ENCODE measurements around the gene RRP9. TPM values are rescaled to one million over a fixed set of nuclear protein-coding genes. Genes with fewer than 3 reads are reported as not detected.

RRP9 gene
- total and polyA plus RNA-seq, 4 donors = 6.5 to 11.0 (median 7.8) TPM

DNA sequence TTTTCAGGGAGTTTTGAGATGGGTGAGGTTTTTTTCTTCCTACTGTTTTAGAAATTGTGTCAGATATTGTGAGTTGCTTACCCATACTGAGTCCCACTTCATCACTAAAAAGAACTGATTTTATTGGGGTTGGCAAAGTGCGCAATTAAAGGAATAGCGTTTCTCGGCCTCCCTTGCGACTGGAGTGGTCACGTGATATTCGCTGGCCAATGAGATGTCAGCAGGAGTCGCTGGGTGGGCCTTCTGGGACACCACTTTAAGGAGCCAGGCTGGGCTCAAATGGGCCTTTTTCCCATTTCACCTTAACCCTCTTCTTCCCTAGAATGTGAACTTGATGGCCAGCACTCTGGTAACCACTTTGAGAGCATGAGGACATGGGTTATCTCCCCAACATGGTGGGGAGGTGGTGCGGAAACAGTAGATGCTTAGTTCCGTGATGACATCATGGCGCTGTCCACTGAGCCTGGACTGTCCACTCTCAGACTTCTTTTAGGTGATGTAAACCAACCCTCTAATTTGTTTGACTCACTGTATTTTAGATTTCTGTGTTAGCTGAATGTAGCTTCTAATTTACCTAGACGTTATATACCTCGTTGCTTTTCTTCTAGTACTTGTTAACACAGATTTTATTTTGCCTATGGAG, 53.1 kb downstream of the RRP9 start (continued):
- TF ChIP-seq JUND (IDR thresholded peaks at IDR 0.05) = no peak
- TF ChIP-seq, protein P1, sequence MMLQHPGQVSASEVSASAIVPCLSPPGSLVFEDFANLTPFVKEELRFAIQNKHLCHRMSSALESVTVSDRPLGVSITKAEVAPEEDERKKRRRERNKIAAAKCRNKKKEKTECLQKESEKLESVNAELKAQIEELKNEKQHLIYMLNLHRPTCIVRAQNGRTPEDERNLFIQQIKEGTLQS (IDR thresholded peaks at IDR 0.05) = no peak
- no peak for TF ChIP-seq NR2F2 (IDR thresholded peaks at IDR 0.05)

DNA sequence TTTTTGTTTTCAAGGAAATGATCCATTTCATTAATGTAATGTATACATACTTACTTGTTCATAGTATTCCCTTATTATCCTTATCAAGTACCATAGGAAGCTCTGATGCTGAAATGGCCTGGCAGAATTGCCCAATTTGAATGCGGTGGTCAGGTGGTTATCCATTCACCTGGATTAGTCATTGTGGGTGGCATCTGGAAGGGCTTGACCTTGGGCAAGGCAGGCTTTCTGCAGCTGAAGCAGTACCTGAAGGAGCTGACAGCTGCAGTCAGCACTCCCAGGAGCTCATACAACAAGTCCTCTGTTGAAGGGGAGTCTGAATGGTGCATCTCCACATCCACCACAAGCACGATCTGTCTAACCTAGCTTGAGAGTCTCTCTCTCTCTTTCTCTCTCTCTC, 54.1 kb downstream of the RRP9 start:
- H3K36me3 ChIP-seq (ENCODE audit: control insufficient read depth in 4 of 4, insufficient read depth in 3 of 4, low read depth in 1 of 4, low read length in 3 of 4) = no peaks in the 10 kb centered on the region
- no peaks in the 10 kb centered on the region for H3K9me3 ChIP-seq (ENCODE audit: control insufficient read depth in 4 of 4, low read length in 3 of 4)
- H3K4me3 ChIP-seq (ENCODE audit: low read depth in 1 of 3, low read length in 3 of 3) = no peak overlapping the region
- H3K9ac ChIP-seq (ENCODE audit: low read depth in 1 of 2, low read length in 2 of 2) = no peak overlapping the region
- no peaks in the 10 kb centered on the region for H3K27me3 ChIP-seq (ENCODE audit: control insufficient read depth in 4 of 4, insufficient read depth in 4 of 4, low read length in 3 of 4)
- no peak overlapping the region for H3K27ac ChIP-seq (ENCODE audit: low read depth in 1 of 2, low read length in 2 of 2)
- no peak for DNase-seq (ENCODE audit: low spot score)
- no peaks in the 10 kb centered on the region for H3K4me1 ChIP-seq (ENCODE audit: control insufficient read depth in 4 of 4, insufficient read depth in 4 of 4, low read length in 3 of 4)
- TF ChIP-seq RAD21 (IDR thresholded peaks at IDR 0.05) = no peak
- no peak for TF ChIP-seq FOXA2 (IDR thresholded peaks at IDR 0.05)
- TF ChIP-seq YY1 (IDR thresholded peaks at IDR 0.05) = no peak
- TF ChIP-seq, protein P2, sequence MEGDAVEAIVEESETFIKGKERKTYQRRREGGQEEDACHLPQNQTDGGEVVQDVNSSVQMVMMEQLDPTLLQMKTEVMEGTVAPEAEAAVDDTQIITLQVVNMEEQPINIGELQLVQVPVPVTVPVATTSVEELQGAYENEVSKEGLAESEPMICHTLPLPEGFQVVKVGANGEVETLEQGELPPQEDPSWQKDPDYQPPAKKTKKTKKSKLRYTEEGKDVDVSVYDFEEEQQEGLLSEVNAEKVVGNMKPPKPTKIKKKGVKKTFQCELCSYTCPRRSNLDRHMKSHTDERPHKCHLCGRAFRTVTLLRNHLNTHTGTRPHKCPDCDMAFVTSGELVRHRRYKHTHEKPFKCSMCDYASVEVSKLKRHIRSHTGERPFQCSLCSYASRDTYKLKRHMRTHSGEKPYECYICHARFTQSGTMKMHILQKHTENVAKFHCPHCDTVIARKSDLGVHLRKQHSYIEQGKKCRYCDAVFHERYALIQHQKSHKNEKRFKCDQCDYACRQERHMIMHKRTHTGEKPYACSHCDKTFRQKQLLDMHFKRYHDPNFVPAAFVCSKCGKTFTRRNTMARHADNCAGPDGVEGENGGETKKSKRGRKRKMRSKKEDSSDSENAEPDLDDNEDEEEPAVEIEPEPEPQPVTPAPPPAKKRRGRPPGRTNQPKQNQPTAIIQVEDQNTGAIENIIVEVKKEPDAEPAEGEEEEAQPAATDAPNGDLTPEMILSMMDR (IDR thresholded peaks at IDR 0.05; ENCODE audit: low read depth, low read length, missing input control) = no peak
- TF ChIP-seq NR2F2 (IDR thresholded peaks at IDR 0.05) = no peak
- TF ChIP-seq, protein P3, sequence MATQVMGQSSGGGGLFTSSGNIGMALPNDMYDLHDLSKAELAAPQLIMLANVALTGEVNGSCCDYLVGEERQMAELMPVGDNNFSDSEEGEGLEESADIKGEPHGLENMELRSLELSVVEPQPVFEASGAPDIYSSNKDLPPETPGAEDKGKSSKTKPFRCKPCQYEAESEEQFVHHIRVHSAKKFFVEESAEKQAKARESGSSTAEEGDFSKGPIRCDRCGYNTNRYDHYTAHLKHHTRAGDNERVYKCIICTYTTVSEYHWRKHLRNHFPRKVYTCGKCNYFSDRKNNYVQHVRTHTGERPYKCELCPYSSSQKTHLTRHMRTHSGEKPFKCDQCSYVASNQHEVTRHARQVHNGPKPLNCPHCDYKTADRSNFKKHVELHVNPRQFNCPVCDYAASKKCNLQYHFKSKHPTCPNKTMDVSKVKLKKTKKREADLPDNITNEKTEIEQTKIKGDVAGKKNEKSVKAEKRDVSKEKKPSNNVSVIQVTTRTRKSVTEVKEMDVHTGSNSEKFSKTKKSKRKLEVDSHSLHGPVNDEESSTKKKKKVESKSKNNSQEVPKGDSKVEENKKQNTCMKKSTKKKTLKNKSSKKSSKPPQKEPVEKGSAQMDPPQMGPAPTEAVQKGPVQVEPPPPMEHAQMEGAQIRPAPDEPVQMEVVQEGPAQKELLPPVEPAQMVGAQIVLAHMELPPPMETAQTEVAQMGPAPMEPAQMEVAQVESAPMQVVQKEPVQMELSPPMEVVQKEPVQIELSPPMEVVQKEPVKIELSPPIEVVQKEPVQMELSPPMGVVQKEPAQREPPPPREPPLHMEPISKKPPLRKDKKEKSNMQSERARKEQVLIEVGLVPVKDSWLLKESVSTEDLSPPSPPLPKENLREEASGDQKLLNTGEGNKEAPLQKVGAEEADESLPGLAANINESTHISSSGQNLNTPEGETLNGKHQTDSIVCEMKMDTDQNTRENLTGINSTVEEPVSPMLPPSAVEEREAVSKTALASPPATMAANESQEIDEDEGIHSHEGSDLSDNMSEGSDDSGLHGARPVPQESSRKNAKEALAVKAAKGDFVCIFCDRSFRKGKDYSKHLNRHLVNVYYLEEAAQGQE (IDR thresholded peaks at IDR 0.05) = no peak
- TF ChIP-seq HNF4G (IDR thresholded peaks at IDR 0.05) = no peak
- TF ChIP-seq SP1 (IDR thresholded peaks at IDR 0.05) = no peak
- TF ChIP-seq FOXA1 (IDR thresholded peaks at IDR 0.05) = no peak
- TF ChIP-seq, protein P4, sequence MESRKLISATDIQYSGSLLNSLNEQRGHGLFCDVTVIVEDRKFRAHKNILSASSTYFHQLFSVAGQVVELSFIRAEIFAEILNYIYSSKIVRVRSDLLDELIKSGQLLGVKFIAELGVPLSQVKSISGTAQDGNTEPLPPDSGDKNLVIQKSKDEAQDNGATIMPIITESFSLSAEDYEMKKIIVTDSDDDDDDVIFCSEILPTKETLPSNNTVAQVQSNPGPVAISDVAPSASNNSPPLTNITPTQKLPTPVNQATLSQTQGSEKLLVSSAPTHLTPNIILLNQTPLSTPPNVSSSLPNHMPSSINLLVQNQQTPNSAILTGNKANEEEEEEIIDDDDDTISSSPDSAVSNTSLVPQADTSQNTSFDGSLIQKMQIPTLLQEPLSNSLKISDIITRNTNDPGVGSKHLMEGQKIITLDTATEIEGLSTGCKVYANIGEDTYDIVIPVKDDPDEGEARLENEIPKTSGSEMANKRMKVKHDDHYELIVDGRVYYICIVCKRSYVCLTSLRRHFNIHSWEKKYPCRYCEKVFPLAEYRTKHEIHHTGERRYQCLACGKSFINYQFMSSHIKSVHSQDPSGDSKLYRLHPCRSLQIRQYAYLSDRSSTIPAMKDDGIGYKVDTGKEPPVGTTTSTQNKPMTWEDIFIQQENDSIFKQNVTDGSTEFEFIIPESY (IDR thresholded peaks at IDR 0.05) = no peak
- TF ChIP-seq RXRA (IDR thresholded peaks at IDR 0.05) = no peak
- TF ChIP-seq, protein P1 (IDR thresholded peaks at IDR 0.05) = no peak
- no peak for TF ChIP-seq EGR1 (IDR thresholded peaks at IDR 0.05; ENCODE audit: low read depth in 2 of 2)
- TF ChIP-seq, protein P5, sequence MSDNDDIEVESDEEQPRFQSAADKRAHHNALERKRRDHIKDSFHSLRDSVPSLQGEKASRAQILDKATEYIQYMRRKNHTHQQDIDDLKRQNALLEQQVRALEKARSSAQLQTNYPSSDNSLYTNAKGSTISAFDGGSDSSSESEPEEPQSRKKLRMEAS (IDR thresholded peaks at IDR 0.05) = no peak
- TF ChIP-seq HNF4A (conservative IDR thresholded peaks at IDR 0.05) = no peak
- TF ChIP-seq JUND (IDR thresholded peaks at IDR 0.05) = no peak
- no peak for TF ChIP-seq GABPA (IDR thresholded peaks at IDR 0.05 in 1 of 2, conservative IDR thresholded peaks at IDR 0.05 in 1 of 2)
- TF ChIP-seq TAF1 (conservative IDR thresholded peaks at IDR 0.05) = no peak
- 81% methylated on average over 2 of the region's 2 CpGs for WGBS
